OCI-LY7 (cell line): ENCODE results near the gene BRME1.

Experiments
- EZH2phosphoT487 ChIP-seq: fragments of 200-600 bp; sonication (generic); IDR thresholded peaks from 2 replicates; pipeline ENCODE4 v1.6.1; 2018; ENCODE audit warnings: low read depth, borderline replicate concordance, mild to moderate bottlenecking, mixed run types, antibody characterized with exemption, low read length, moderate library complexity, mixed read lengths
- TF ChIP-seq, protein P1 (sequence below): fragments of 200-600 bp; sonication (generic); conservative IDR thresholded peaks from 2 replicates; pipeline ENCODE4 v1.5.1; 2014; ENCODE audit warnings: mild to moderate bottlenecking, antibody characterized with exemption, low read length, moderate library complexity, mixed read lengths

DNA sequence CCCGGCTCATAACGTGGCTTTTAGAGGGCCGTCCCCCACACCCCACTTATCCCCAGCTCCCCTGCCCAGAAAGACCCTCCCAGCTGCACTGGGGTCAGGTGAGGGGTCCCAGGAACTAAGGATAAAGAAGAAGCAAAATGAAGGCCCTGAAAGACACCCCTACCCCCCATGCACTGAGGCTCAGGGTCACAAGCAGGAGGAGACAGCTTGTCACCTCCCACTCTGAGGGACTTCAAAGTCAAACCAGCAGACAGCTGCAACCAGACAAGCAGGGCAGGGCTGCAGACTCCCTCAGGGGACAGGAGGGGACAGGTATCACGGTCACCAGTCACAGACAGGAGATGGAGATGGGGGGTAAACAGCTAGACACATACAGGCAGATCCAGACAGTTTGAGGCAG, 35.0 kb downstream of the BRME1 start:
- TF ChIP-seq, protein P1, sequence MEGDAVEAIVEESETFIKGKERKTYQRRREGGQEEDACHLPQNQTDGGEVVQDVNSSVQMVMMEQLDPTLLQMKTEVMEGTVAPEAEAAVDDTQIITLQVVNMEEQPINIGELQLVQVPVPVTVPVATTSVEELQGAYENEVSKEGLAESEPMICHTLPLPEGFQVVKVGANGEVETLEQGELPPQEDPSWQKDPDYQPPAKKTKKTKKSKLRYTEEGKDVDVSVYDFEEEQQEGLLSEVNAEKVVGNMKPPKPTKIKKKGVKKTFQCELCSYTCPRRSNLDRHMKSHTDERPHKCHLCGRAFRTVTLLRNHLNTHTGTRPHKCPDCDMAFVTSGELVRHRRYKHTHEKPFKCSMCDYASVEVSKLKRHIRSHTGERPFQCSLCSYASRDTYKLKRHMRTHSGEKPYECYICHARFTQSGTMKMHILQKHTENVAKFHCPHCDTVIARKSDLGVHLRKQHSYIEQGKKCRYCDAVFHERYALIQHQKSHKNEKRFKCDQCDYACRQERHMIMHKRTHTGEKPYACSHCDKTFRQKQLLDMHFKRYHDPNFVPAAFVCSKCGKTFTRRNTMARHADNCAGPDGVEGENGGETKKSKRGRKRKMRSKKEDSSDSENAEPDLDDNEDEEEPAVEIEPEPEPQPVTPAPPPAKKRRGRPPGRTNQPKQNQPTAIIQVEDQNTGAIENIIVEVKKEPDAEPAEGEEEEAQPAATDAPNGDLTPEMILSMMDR: no peak
- TF ChIP-seq EZH2phosphoT487: no peak
